MM.1S (cell line): ENCODE results near the gene UBXN7.
"Not testable (repeated sequence)": the region's sequence is repeated elsewhere in the genome, so short reads cannot be mapped to it uniquely, and the experiment has no call there.

ENCODE experiments used
- DNase-seq: peaks from one replicate; pipeline ENCODE4 v3.0.0-alpha.2; 2015
- H2AFZ ChIP-seq: fragments of 300-600 bp; sonication (generic); 2 replicates; pipeline ENCODE4 v1.6.0; 2016; ENCODE audit warnings: antibody characterized with exemption, low read length
- H3F3A ChIP-seq: fragments of 300-600 bp; sonication (generic); 2 replicates; pipeline ENCODE4 v1.6.1; 2016; ENCODE audit warnings: mild to moderate bottlenecking, antibody characterized with exemption, low read length, moderate library complexity, mixed read lengths; ENCODE audit not compliant: insufficient read depth
- H3K27ac ChIP-seq: fragments of 300-600 bp; sonication (generic); 2 replicates; pipeline ENCODE4 v1.5.1; 2016; ENCODE audit warnings: mild to moderate bottlenecking, low read length
- H3K27me3 ChIP-seq: fragments of 300-600 bp; sonication (generic); replicated peaks from 2 replicates; pipeline ENCODE4 v1.6.0; 2016; ENCODE audit warnings: low read length; ENCODE audit not compliant: insufficient read depth
- H3K36me3 ChIP-seq: fragments of 300-600 bp; sonication (generic); replicated peaks from 2 replicates; pipeline ENCODE4 v1.6.1; 2016; ENCODE audit warnings: mild to moderate bottlenecking, low read length, mixed read lengths; ENCODE audit not compliant: insufficient read depth
- H3K4me1 ChIP-seq: fragments of 300-600 bp; sonication (generic); 2 replicates; pipeline ENCODE4 v1.6.1; 2016; ENCODE audit warnings: low read length, mixed read lengths
- H3K4me2 ChIP-seq: fragments of 300-600 bp; sonication (generic); 2 replicates; pipeline ENCODE4 v1.6.0; 2016; ENCODE audit warnings: low read depth, low read length
- H3K4me3 ChIP-seq: fragments of 300-600 bp; sonication (generic); 2 replicates; pipeline ENCODE4 v1.5.1; 2016; ENCODE audit warnings: low read length, mixed read lengths
- H3K79me2 ChIP-seq: fragments of 300-600 bp; sonication (generic); 2 replicates; pipeline ENCODE4 v1.6.1; 2016; ENCODE audit warnings: mixed run types, low read length, mixed read lengths
- H3K9ac ChIP-seq: fragments of 300-600 bp; sonication (generic); 2 replicates; pipeline ENCODE4 v1.6.1; 2016; ENCODE audit warnings: low read length, mixed read lengths
- H3K9me2 ChIP-seq: fragments of 300-600 bp; sonication (generic); replicated peaks from 2 replicates; pipeline ENCODE4 v1.6.1; 2016; ENCODE audit warnings: mild to moderate bottlenecking, low read length, mixed read lengths; ENCODE audit not compliant: insufficient read depth
- H3K9me3 ChIP-seq: fragments of 300-600 bp; sonication (generic); replicated peaks from 2 replicates; pipeline ENCODE4 v1.6.1; 2016; ENCODE audit warnings: mild to moderate bottlenecking, low read length, mixed read lengths; ENCODE audit not compliant: insufficient read depth
- H4K20me1 ChIP-seq: fragments of 300-600 bp; sonication (generic); 2 replicates; pipeline ENCODE4 v1.6.1; 2016; ENCODE audit warnings: mild to moderate bottlenecking, low read length, moderate library complexity, mixed read lengths; ENCODE audit not compliant: insufficient read depth
- EZH2 ChIP-seq: fragments of 300-600 bp; sonication (generic); optimal IDR thresholded peaks from 2 replicates; pipeline ENCODE3; 2017; ENCODE audit warnings: low read depth, mild to moderate bottlenecking, antibody characterized with exemption, low read length, mixed read lengths
- EZH2phosphoT487 ChIP-seq: fragments of 300-600 bp; sonication (generic); IDR thresholded peaks from 2 replicates; pipeline ENCODE4 v1.6.1; 2018; ENCODE audit warnings: antibody characterized with exemption, low read length
- TF ChIP-seq, protein P1 (sequence below): fragments of 300-600 bp; sonication (generic); IDR thresholded peaks from 2 replicates; pipeline ENCODE4 v1.5.1; 2016; ENCODE audit warnings: antibody characterized with exemption, low read length, mixed read lengths

UBXN7 gene

DNA sequence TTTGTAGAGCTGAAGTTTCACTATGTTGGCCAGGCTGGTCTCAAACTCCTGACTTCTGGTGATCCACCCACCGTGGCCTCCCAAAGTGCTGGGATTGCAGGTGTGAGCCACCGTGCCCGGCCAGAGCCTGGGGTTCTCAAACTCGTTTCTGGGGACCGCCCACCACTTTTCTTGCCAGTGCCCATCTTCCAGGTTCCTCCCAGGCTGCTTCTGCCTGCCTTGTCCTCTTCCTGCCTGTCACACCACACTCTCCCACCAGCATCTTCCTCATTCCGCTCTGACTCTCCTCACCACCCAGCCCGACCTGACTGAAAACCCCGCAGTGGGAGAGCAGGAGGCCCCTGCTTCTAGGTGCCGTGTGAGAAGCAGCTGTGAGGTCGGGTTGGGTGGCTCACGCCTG is 111.1 kb downstream of the UBXN7 start:
- no peak for DNase-seq
- no peak overlapping the region for H3K4me3 ChIP-seq
- no peaks in the 10 kb centered on the region for H3K27me3 ChIP-seq
- no peak overlapping the region for H3K4me2 ChIP-seq
- no peaks in the 10 kb centered on the region for H3K9me3 ChIP-seq
- no peaks in the 10 kb centered on the region for H3K4me1 ChIP-seq
- H3K9me2 ChIP-seq = no peaks in the 10 kb centered on the region
- H3K79me2 ChIP-seq = peaks cover 7% of the 10 kb centered on the region
- H3K9ac ChIP-seq = no peak overlapping the region
- H3K36me3 ChIP-seq = no peaks in the 10 kb centered on the region
- TF ChIP-seq EZH2 (no peak), EZH2phosphoT487 (no peak)
- TF ChIP-seq, protein P1, sequence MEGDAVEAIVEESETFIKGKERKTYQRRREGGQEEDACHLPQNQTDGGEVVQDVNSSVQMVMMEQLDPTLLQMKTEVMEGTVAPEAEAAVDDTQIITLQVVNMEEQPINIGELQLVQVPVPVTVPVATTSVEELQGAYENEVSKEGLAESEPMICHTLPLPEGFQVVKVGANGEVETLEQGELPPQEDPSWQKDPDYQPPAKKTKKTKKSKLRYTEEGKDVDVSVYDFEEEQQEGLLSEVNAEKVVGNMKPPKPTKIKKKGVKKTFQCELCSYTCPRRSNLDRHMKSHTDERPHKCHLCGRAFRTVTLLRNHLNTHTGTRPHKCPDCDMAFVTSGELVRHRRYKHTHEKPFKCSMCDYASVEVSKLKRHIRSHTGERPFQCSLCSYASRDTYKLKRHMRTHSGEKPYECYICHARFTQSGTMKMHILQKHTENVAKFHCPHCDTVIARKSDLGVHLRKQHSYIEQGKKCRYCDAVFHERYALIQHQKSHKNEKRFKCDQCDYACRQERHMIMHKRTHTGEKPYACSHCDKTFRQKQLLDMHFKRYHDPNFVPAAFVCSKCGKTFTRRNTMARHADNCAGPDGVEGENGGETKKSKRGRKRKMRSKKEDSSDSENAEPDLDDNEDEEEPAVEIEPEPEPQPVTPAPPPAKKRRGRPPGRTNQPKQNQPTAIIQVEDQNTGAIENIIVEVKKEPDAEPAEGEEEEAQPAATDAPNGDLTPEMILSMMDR = no peak
- no peak overlapping the region for H2AFZ ChIP-seq
- H3F3A ChIP-seq = 0 out of 2 replicates have a peak, but pooled peaks cover 5% of the 10 kb centered on the region
- no peak overlapping the region for H3K27ac ChIP-seq
- no peaks in the 10 kb centered on the region for H4K20me1 ChIP-seq

- no peaks in the 10 kb centered on the region for H3K27me3 ChIP-seq
- no peak overlapping the region for H3K9ac ChIP-seq
- no peak overlapping the region for H2AFZ ChIP-seq
- H3K36me3 ChIP-seq = no peaks in the 10 kb centered on the region
- H3F3A ChIP-seq = peaks cover 9% of the 10 kb centered on the region; the same call in 1 of the 2 replicates
- no peaks in the 10 kb centered on the region for H3K9me2 ChIP-seq
- H3K27ac ChIP-seq = no peak overlapping the region
- H3K4me3 ChIP-seq = no peak overlapping the region
- H3K4me2 ChIP-seq = no peak overlapping the region
- no peaks in the 10 kb centered on the region for H3K9me3 ChIP-seq
- DNase-seq = no peak
- H4K20me1 ChIP-seq = no peaks in the 10 kb centered on the region
- TF ChIP-seq, protein P1 = no peak
- TF ChIP-seq EZH2 = no peak
- TF ChIP-seq EZH2phosphoT487 = no peak
- H3K4me1 ChIP-seq = no peaks in the 10 kb centered on the region
- peaks cover 7% of the 10 kb centered on the region for H3K79me2 ChIP-seq
Measured at GRCh38 chr3:196320137-196320536, 112.1 kb downstream of the UBXN7 start.

DNA sequence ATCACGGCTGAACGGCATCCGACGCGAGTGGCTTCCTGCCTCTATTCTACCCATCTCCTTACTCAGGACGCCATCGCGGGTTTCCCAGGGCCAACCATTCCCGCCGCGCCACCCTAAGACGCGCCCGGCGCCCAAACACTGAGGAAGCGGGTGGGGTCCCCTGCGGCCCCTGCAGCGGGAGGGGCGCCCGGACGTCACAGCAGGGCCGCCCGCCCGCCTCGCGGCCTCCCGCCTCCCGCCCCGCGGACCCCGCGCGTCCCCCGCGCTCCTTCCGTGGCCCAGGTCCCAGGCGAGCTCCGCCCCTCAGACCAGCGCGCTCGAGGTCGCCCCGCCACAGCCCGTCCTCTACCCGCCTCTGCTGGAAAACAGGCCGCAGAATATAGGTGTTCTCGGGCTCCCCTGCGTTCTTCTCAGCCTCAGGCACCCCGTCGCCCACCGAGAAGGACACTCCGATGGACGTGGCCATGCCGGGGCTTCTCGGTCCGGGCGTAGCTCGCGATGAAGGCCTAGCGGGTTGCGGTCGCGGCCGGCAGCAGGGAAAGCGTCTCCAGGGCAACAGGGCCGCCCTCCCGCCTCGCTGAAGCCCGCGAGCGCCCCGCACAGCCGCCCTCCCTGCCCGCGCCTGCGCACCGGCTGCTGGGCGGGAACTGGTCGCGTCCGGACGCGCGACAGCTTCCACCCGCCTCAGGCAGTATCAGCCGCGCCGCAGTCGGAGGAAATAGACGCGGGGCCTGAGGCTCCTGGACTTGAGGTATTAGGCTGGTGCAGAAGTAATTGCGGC is 114.3 kb downstream of the UBXN7 start, which contains the start of gene DYNLT2B:
TSS of gene DYNLT2B (minus strand) at position 554 of the 781 bp plus-strand sequence. CDS start at position 466, 88 bp downstream.
- peak; percentile 97 for DNase-seq
- Histone ChIP-seq H3K27me3 (no peaks in the 10 kb centered on the region), H3K27ac (peak within 1 kb of the TSS; percentile 73), H3F3A (peaks cover 13% of the 10 kb centered on the region), H3K9me3 (no peaks in the 10 kb centered on the region), H3K4me3 (peak within 1 kb of the TSS; percentile 93), H3K79me2 (peaks cover 7% of the 10 kb centered on the region), H3K36me3 (no peaks in the 10 kb centered on the region), H3K4me2 (peak within 1 kb of the TSS; percentile 93), H3K9ac (peak within 1 kb of the TSS; percentile 85), H4K20me1 (no peaks in the 10 kb centered on the region), H3K4me1 (no peaks in the 10 kb centered on the region), H2AFZ (peak within 1 kb of the TSS; percentile 90), H3K9me2 (no peaks in the 10 kb centered on the region)
- TF ChIP-seq, protein P1 = no peak
- TF ChIP-seq EZH2 = no peak
- no peak for TF ChIP-seq EZH2phosphoT487

GRCh38 chr3:196316799-196317686 is 115.2 kb downstream of the UBXN7 start:
- Histone ChIP-seq H3K9ac (peak overlapping the region; percentile 85), H3K4me2 (peak overlapping the region; percentile 93), H2AFZ (peak overlapping the region; percentile 90), H3K4me3 (peak overlapping the region; percentile 93), H3F3A (peaks cover 13% of the 10 kb centered on the region), H3K27ac (peak overlapping the region; percentile 73; the same call in 1 of the 2 replicates)
- H3K9me3 ChIP-seq, H3K27me3 ChIP-seq, H3K4me1 ChIP-seq, H3K79me2 ChIP-seq, H3K9me2 ChIP-seq, H3K36me3 ChIP-seq, DNase-seq, H4K20me1 ChIP-seq: not testable (repeated sequence)
